Ammon's horn (tissue), 1 donor: ENCODE measurements around the gene CAMTA2.

Experiments
- DNase-seq: peaks from one replicate; pipeline ENCODE4 v3.0.0-alpha.2; 2016; ENCODE audit warnings: low spot score

Gene CAMTA2

GRCh38 chr17:4947411-4948165, 39.9 kb downstream of the CAMTA2 start:
- no peak for DNase-seq

GRCh38 chr17:4947010-4947410, 40.5 kb downstream of the CAMTA2 start:
- DNase-seq: no peak

- DNase-seq: no peak
Measured at GRCh38 chr17:4946312-4946976, 41.0 kb downstream of the CAMTA2 start.

GRCh38 chr17:4945944-4946280, 41.6 kb downstream of the CAMTA2 start:
- DNase-seq: no peak

DNA sequence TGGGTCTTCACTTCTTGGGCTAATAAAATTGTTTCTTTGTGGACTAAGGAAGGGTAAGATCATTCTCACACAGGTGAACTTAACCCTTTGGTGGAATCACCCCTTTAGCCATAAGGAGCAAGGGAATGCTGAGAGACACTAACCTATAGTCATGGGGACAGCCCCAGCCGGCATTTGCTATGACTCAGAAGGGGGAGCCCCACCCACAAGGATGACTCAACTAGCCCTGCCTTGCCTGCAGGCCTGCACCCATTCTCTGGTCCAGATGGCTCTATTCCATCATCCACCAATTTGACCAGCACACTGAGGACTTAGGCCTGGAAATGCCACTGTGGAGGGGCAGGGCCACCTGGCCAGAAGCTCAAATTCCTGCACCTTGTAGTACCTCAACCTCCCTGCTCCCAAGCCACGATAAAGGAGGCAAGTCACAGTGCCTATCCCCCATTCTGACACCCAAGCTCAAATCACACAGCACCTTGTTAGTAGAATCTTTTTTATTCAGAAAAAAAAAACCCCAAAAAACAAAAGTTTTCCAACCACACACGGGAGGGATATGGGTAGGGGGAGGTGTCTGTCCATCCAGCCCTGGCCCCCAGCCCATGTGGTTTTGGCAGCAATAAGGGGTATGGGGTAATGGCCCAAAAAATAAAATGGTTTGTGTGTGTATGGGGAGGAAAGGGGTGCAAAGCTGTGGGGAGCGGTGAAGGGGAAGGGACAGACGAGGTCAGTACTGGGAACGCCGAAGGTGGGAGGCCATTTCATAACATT, 42.1 kb downstream of the CAMTA2 start:
- peak; percentile 56 for DNase-seq

DNA sequence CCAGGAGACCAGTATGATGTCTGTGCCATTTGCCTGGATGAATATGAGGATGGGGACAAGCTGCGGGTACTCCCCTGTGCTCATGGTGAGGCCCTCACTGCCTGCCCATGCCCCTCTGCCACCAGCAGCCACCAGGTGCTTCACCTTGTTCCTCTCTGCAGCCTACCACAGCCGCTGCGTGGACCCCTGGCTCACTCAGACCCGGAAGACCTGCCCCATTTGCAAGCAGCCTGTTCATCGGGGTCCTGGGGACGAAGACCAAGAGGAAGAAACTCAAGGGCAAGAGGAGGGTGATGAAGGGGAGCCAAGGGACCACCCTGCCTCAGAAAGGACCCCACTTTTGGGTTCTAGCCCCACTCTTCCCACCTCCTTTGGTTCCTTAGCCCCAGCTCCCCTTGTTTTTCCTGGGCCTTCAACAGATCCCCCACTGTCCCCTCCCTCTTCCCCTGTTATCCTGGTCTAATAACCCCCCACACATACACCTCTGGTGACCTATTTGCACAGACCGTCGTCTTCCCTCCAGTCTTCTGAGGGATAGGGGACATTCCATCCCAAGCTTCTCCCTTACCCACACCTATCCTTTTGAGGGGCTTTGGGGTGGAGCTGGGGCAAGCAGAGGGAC, 42.8 kb downstream of the CAMTA2 start:
- no peak for DNase-seq

GRCh38 chr17:4944163-4944553, 43.3 kb downstream of the CAMTA2 start:
- no peak for DNase-seq

DNA sequence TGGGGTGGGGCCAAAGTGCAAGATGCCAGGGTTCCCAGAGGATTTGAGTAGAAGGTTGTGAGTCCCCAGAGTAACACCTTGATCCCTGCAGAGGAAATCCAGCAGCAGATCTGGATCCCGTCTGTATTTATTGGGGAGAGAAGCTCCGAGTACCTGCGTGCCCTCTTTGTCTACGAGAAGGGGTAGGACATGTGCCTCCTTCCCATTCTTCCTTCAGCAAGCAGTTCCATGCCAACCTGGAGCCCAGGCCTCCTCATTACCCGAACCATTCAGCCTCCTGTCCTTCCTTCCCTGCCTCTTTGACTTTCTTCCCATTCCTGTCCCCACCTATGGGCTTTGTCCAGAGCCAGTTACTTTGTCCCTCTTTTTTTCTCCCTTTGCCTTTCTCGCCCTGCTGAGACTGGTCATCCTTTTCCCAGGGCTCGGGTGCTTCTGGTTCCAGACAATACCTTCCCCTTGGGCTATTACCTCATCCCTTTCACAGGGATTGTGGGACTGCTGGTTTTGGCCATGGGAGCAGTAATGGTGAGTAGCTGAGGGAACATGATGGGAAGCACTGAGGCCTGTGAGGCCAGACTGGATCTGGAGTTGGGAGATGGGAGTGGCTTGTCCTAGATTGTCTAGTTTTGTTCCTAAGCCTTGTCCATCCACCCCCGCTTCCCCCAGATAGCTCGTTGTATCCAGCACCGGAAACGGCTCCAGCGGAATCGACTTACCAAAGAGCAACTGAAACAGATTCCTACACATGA, 44.5 kb downstream of the CAMTA2 start:
- DNase-seq: no peak

- no peak for DNase-seq
Measured at GRCh38 chr17:4941319-4941610, 46.2 kb downstream of the CAMTA2 start.

GRCh38 chr17:4940555-4941318, 46.7 kb downstream of the CAMTA2 start:
- peak; percentile 90 for DNase-seq

- DNase-seq: peak; percentile 99
Measured at GRCh38 chr17:4939796-4940554, 47.5 kb downstream of the CAMTA2 start, which contains the start of the genes RNF167 and SLC25A11. Gene RNF167 (plus strand): TSS chr17:4940268. CDS start chr17:4940910, 642 bp downstream. Gene SLC25A11 (minus strand): TSS chr17:4940046. CDS start chr17:4939910, 136 bp downstream.

DNA sequence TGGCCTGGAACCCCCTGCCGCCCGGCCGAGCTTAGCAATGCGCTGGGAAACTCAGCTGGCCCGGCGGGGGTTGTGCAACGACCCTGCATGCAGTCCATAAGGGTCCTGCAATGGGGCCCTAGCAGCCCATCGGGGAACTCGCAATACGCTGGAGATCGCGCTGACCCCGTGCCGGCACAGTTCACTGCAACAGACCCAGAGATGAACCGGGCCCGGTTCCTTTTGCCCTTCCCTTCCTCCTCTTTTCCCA, 48.0 kb downstream of the CAMTA2 start:
- no peak for DNase-seq

GRCh38 chr17:4938688-4939545, 48.6 kb downstream of the CAMTA2 start:
- DNase-seq: no peak

DNA sequence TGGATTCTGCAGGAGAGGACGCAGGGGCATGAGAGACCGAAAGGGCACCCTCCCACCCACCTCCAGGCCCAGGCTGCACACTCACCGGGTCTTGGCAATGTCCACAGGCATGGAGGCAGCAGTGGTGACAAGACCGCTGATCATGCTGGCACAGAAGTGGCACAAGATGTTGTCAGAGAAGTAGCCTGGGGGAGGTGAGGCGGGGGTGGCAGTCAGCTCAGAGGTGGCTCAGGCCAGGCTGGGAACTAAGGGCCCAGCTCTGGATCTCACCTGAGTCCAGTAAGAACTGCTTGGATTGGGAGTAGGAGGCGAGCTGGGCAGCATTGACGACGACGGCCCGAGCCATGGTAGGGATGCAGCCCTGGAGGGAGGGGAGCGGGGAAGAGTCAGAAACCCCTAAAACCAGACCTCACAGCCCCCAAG, 49.4 kb downstream of the CAMTA2 start:
- no peak for DNase-seq

DNA sequence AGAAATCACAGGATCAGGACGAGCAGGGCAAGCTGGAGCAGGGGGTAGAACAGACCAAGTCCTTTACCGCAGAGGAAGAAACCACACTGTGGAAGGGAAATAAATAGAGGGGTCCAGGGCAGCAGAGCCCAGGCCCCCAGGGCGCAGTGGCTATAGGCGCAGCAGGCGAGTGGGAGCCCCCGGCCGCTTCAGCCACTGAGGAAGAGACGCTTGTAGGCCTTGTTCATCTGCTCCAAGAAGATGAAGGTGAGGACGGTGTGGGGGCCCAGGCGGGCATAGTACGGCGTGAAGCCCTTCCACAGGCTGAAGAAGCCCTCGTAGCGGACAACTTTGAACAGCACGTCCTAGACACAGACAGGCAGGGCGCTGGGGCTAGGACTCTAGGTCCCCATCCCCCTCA, 49.9 kb downstream of the CAMTA2 start:
- no peak for DNase-seq

DNA sequence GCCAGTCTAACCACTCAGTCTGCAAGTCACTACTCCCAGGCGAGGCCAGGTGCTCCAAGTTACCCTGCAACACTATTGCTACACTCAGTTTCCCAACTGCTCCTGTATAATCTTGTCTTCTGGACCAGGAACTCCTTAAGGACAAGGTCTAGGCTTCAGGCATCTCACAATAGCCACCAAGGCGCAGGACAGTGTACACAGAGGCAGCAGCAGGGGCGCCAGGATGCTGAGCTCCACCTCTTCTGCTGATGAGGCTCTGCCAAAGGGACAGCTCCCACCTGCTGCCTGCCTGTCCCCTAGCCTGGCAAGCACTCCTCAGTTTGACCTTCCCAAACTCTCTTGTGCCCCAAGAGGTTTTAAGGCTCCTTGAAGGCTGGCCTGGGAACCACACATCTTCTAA, 51.0 kb downstream of the CAMTA2 start:
- DNase-seq: no peak

- no peak for DNase-seq
Measured at GRCh38 chr17:4935650-4936049, 51.8 kb downstream of the CAMTA2 start.

DNA sequence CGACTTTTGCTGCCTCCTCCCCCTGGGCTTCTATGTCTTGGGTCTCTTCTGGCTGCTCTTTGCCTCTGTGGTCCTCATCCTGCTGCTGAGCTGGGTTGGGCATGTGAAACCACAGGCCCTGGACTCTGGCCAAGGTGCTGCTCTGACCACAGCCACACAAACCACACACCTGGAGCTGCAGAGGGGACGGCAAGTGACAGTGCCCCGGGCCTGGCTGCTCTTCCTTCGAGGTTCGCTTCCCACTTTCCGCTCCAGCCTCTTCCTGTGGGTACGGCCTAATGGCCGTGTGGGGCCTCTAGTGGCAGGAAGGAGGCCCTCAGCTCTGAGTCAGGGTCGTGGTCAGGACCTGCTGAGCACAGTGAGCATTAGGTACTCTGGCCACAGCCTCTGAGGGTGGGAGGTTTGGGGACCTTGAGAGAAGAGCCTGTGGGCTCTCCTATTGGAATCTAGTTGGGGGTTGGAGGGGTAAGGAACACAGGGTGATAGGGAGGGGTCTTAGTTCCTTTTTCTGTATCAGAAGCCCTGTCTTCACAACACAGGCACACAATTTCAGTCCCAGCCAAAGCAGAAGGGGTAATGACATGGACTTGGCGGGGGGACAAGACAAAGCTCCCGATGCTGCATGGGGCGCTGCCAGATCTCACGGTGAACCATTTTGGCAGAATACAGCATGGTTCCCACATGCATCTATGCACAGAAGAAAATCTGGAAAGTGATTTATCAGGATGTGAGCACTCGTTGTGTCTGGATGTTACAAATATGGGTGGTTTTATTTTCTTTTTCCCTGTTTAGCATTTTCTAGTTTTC, 53.1 kb downstream of the CAMTA2 start:
- DNase-seq: no peak

GRCh38 chr17:4933646-4934045, 53.8 kb downstream of the CAMTA2 start:
- no peak for DNase-seq
